SK-N-SH (cell line): Measurements from ENCODE around the gene FOXO1. TPM values are rescaled to one million over a fixed set of nuclear protein-coding genes. Genes with fewer than 3 reads are reported as not detected.

Experiments used
- CTCF ChIA-PET: fragments of 300-600, 350-600 bp; formaldehyde crosslinking; extraction: SDS; loops from one replicate; lab custom pipeline; 2021; lab: Yijun Ruan, JAX
- POLR2A ChIA-PET: fragments of 350-600 bp; sonication (Branson Sonifier 250); formaldehyde crosslinking; extraction: SDS; loops from one replicate; lab custom pipeline; 2020; ENCODE audit warnings: antibody characterized with exemption, inconsistent platforms; lab: Yijun Ruan, JAX
- DNase-seq: peaks from one replicate; pipeline ENCODE4 v3.0.0; 2012
- H2AFZ ChIP-seq: fragments of 200-600 bp; sonication (generic); 2 replicates; pipeline ENCODE4 v1.8.1; 2016; ENCODE audit warnings: antibody characterized with exemption, mild to moderate bottlenecking, low read depth
- H3F3A ChIP-seq: fragments of 200-600 bp; sonication (generic); replicated peaks from 2 replicates; pipeline ENCODE3; 2016; ENCODE audit warnings: antibody characterized with exemption, mild to moderate bottlenecking; ENCODE audit not compliant: insufficient read depth
- H3K27ac ChIP-seq, 2 experiments: fragments of 200-500 bp in 1 of 2; fragments of 200-600 bp in 1 of 2; sonication (Bioruptor generic) in 1 of 2; sonication (generic), shearing (Covaris generic) in 1 of 2; 2 replicates each; pipeline versions ENCODE4 v1.5.1 to v1.6.1; 2014 to 2016; ENCODE audit warnings: low read depth in 2 of 2, inconsistent platforms in 1 of 2, low read length in 1 of 2, mild to moderate bottlenecking in 1 of 2, mixed read lengths in 1 of 2
- H3K27me3 ChIP-seq: fragments of 200-600 bp; sonication (generic), shearing (Covaris generic); 2 replicates; pipeline ENCODE4 v1.6.1; 2016; ENCODE audit warnings: mixed run types; ENCODE audit not compliant: insufficient read depth
- H3K36me3 ChIP-seq, 2 experiments: fragments of 200-500 bp in 1 of 2; fragments of 200-600 bp in 1 of 2; sonication (Bioruptor generic) in 1 of 2; sonication (generic) in 1 of 2; replicated peaks in 1 of 2; 2 replicates each; pipeline versions ENCODE3 to v1.5.1; 2014 to 2016; ENCODE audit warnings: low read length in 1 of 2, mild to moderate bottlenecking in 1 of 2; ENCODE audit not compliant: insufficient read depth in 2 of 2, control insufficient read depth in 1 of 2
- H3K4me1 ChIP-seq, 2 experiments: fragments of 200-500 bp in 1 of 2; fragments of 200-600 bp in 1 of 2; sonication (Bioruptor generic) in 1 of 2; sonication (generic), shearing (Covaris generic) in 1 of 2; 2 replicates each; pipeline versions ENCODE4 v1.5.1 to v1.6.1; 2014 to 2016; ENCODE audit warnings: low read depth in 1 of 2, low read length in 1 of 2, mixed run types in 1 of 2; ENCODE audit not compliant: insufficient read depth in 2 of 2, control insufficient read depth in 1 of 2
- H3K4me2 ChIP-seq: fragments of 200-600 bp; sonication (generic), shearing (Covaris generic); 2 replicates; pipeline ENCODE4 v1.6.1; 2017; ENCODE audit warnings: mixed run types
- H3K4me3 ChIP-seq, 2 experiments: fragments of 200-500 bp in 1 of 2; fragments of 200-600 bp in 1 of 2; sonication (Bioruptor generic) in 1 of 2; sonication (generic), shearing (Covaris generic) in 1 of 2; 2 replicates each; pipeline versions ENCODE4 v1.5.1 to v1.8.1; 2014 to 2016; ENCODE audit warnings: low read depth in 2 of 2, inconsistent platforms in 1 of 2, low read length in 1 of 2, mild to moderate bottlenecking in 1 of 2, mixed read lengths in 1 of 2, moderate library complexity in 1 of 2
- H3K79me2 ChIP-seq: fragments of 200-600 bp; sonication (generic); 2 replicates; pipeline ENCODE4 v1.8.1; 2017; ENCODE audit warnings: mild to moderate bottlenecking; ENCODE audit not compliant: insufficient read depth
- H3K9ac ChIP-seq: fragments of 200-600 bp; sonication (generic); 2 replicates; pipeline ENCODE4 v1.6.1; 2017; ENCODE audit warnings: mixed run types
- H3K9me2 ChIP-seq: fragments of 200-600 bp; sonication (generic); 2 replicates; pipeline ENCODE4 v1.6.1; 2017; ENCODE audit warnings: mixed run types
- H3K9me3 ChIP-seq: fragments of 200-600 bp; sonication (generic); 2 replicates; pipeline ENCODE4 v1.6.1; 2017; ENCODE audit warnings: mixed run types, mild to moderate bottlenecking, moderate library complexity
- H4K20me1 ChIP-seq: fragments of 200-600 bp; sonication (generic); 2 replicates; pipeline ENCODE4 v1.6.1; 2017; ENCODE audit warnings: mild to moderate bottlenecking, mixed run types; ENCODE audit not compliant: insufficient read depth
- CTCF ChIP-seq: fragments of 200-600 bp; sonication (generic); IDR thresholded peaks from 2 replicates; pipeline ENCODE4 v1.6.1; 2017; ENCODE audit warnings: antibody characterized with exemption, mild to moderate bottlenecking, moderate library complexity
- EZH2phosphoT487 ChIP-seq: fragments of 200-600 bp; sonication (generic); IDR thresholded peaks from 2 replicates; pipeline ENCODE4 v1.6.1; 2017; ENCODE audit warnings: low read depth, mixed run types, mild to moderate bottlenecking, antibody characterized with exemption, moderate library complexity, borderline replicate concordance
- GATA2 ChIP-seq: sonication (generic); formaldehyde crosslinking; IDR thresholded peaks from 2 replicates; pipeline ENCODE4 v1.5.0; 2020; ENCODE audit warnings: mild to moderate bottlenecking, missing genetic modification reagents
- IRF3 ChIP-seq: fragments of 150-350 bp; IDR thresholded peaks from 2 replicates; pipeline ENCODE4 v1.6.1; 2016; ENCODE audit warnings: mild to moderate bottlenecking, low read depth, low read length
- JUND ChIP-seq: IDR thresholded peaks from 2 replicates; pipeline ENCODE4 v1.4.0; 2012
- MAX ChIP-seq: IDR thresholded peaks from 2 replicates; pipeline ENCODE4 v1.4.0; 2012; ENCODE audit warnings: low read depth
- MEF2A ChIP-seq: IDR thresholded peaks from 2 replicates; pipeline ENCODE4 v1.4.0; 2012; ENCODE audit warnings: low read depth, borderline replicate concordance
- MXI1 ChIP-seq: IDR thresholded peaks from 2 replicates; pipeline ENCODE4 v1.6.1; 2012; ENCODE audit warnings: mild to moderate bottlenecking, low read depth, low read length, improper control_type of control experiment
- NFIC ChIP-seq: IDR thresholded peaks from 2 replicates; pipeline ENCODE4 v1.4.0; 2012; ENCODE audit warnings: borderline replicate concordance
- NRF1 ChIP-seq: IDR thresholded peaks from 2 replicates; pipeline ENCODE4 v1.6.1; 2012; ENCODE audit warnings: low read depth, mild to moderate bottlenecking, low read length
- POLR2AphosphoS5 ChIP-seq: IDR thresholded peaks from 2 replicates; pipeline ENCODE4 v1.6.1; 2012; ENCODE audit warnings: low read depth, low read length
- RAD21 ChIP-seq: IDR thresholded peaks from 2 replicates; pipeline ENCODE4 v1.6.1; 2012; ENCODE audit warnings: mild to moderate bottlenecking, low read length
- REST ChIP-seq: IDR thresholded peaks from 2 replicates; pipeline ENCODE4 v1.6.1; 2012; ENCODE audit warnings: mild to moderate bottlenecking, low read depth, low read length, moderate library complexity
- SIN3A ChIP-seq: IDR thresholded peaks from 2 replicates; pipeline ENCODE4 v1.6.1; 2012; ENCODE audit warnings: low read depth, mild to moderate bottlenecking, low read length, moderate library complexity, borderline replicate concordance
- TEAD4 ChIP-seq: IDR thresholded peaks from 2 replicates; pipeline ENCODE4 v1.4.0; 2012; ENCODE audit warnings: mild to moderate bottlenecking, borderline replicate concordance; ENCODE audit not compliant: insufficient read depth
- USF1 ChIP-seq: IDR thresholded peaks from 2 replicates; pipeline ENCODE4 v1.4.0; 2012; ENCODE audit warnings: low read depth, borderline replicate concordance
- USF2 ChIP-seq: fragments of 150-350 bp; IDR thresholded peaks from 2 replicates; pipeline ENCODE4 v1.6.1; 2017; ENCODE audit warnings: antibody characterized with exemption, low read length, low read depth, borderline replicate concordance
- WGBS: methylation state at CpG from one replicate; pipeline ENCODE4 v1.1.6; 2017; ENCODE audit warnings: low lambda C conversion rate; 5-methylcytosine and 5-hydroxymethylcytosine counted together
- polyA plus RNA-seq, 3 experiments: library from polyadenylated mRNA; depleted of rRNA; stranded (reverse); fragments of >200 nt; gene quantifications; 2 replicates each; pipeline ENCODE4 v1.2.3, GENCODE V29; 2012

The FOXO1 gene
- polyA plus RNA-seq, 1 of the 3 experiments (the other 2 are of a cell fraction), result 1.8 TPM

GRCh38 chr13:40676007-40676406 lies 9.6 kb upstream of the FOXO1 start:
- Histone ChIP-seq H3K4me3 (no peak overlapping the region), H3K79me2 (no peaks in the 10 kb centered on the region), H4K20me1 (no peaks in the 10 kb centered on the region), H3F3A (peaks cover 8% of the 10 kb centered on the region), H3K9me3 (no peaks in the 10 kb centered on the region), H3K36me3 (no peaks in the 10 kb centered on the region), H2AFZ (no peak overlapping the region), H3K4me1 (peaks cover 0 to 4% of the 10 kb centered on the region in 2 experiments; a peak in 3 of 4 replicates), H3K4me2 (no peak overlapping the region), H3K27me3 (no peaks in the 10 kb centered on the region), H3K27ac (no peak overlapping the region), H3K9me2 (no peaks in the 10 kb centered on the region), H3K9ac (no peak overlapping the region)
- POLR2A ChIA-PET, result no interaction called here
- no peak for TF ChIP-seq RAD21
- TF ChIP-seq JUND, result no peak
- no peak for TF ChIP-seq USF2
- TF ChIP-seq POLR2AphosphoS5, result no peak
- no peak for TF ChIP-seq IRF3
- no peak for TF ChIP-seq NRF1
- TF ChIP-seq MXI1, result no peak
- no peak for TF ChIP-seq SIN3A
- TF ChIP-seq TEAD4, result no peak
- TF ChIP-seq MEF2A, result no peak
- 66% methylated on average over 2 of the region's 2 CpGs for WGBS
- CTCF ChIA-PET, result interaction anchor here (0.9 to 1.4 kb wide), 3 partner anchors 8 to 734 kb away, joined by 3 to 7 read pairs (median 4); no protein-coding TSS in a partner anchor
- no peak for DNase-seq

GRCh38 chr13:40673414-40673813 lies 7.0 kb upstream of the FOXO1 start:
- Histone ChIP-seq H3K9me2 (no peaks in the 10 kb centered on the region), H3K4me1 (no peaks in the 10 kb centered on the region; a peak in 2 of 4 replicates), H3K27me3 (no peaks in the 10 kb centered on the region), H3K9me3 (no peaks in the 10 kb centered on the region), H3K36me3 (no peaks in the 10 kb centered on the region), H3F3A (peaks cover 8% of the 10 kb centered on the region), H3K4me3 (no peak overlapping the region), H2AFZ (no peak overlapping the region), H4K20me1 (no peaks in the 10 kb centered on the region), H3K79me2 (no peaks in the 10 kb centered on the region), H3K9ac (no peak overlapping the region), H3K27ac (no peak overlapping the region), H3K4me2 (no peak overlapping the region)
- DNase-seq, result no peak
- CTCF ChIA-PET, result interaction anchor here (0.8 to 2.9 kb wide), 3 partner anchors 9 to 604 kb away, joined by 3 to 16 read pairs (median 9); no protein-coding TSS in a partner anchor
- POLR2A ChIA-PET, result no interaction called here
- TF ChIP-seq GATA2 (CRISPR knock-in tag) (no peak), MAX (no peak), NRF1 (no peak), CTCF (no peak), MEF2A (no peak), MXI1 (no peak), USF1 (no peak), IRF3 (no peak), EZH2phosphoT487 (no peak), NFIC (no peak), POLR2AphosphoS5 (no peak), REST (no peak)
